GM18517 (cell line): ENCODE results near the gene RASA4.
"Not testable (repeated sequence)": the region's sequence is repeated elsewhere in the genome, so short reads cannot be mapped to it uniquely, and the experiment has no call there.

ENCODE experiments used
- ATAC-seq: cut with Tn5 transposase; IDR thresholded peaks from one replicate; pipeline ENCODE4 v1.9.1; 2021; ENCODE audit warnings: mild to moderate bottlenecking, moderate library complexity; ENCODE audit not compliant: unreplicated experiment

Gene RASA4

GRCh38 chr7:102616507-102617125, at the start of gene RASA4:
TSS of gene RASA4 (minus strand) at chr7:102616756. CDS start at chr7:102616689, 67 bp downstream.
- peak; percentile 38 for ATAC-seq

GRCh38 chr7:102664765-102665164, 48.2 kb upstream of the RASA4 start:
- ATAC-seq, result not testable (repeated sequence)

- ATAC-seq, result not testable (repeated sequence)
Measured at GRCh38 chr7:102649924-102650323, 33.4 kb upstream of the RASA4 start, which contains the start of gene SPDYE2B. TSS of gene SPDYE2B (plus strand) at chr7:102650319. CDS start at chr7:102652349, 2,030 bp downstream.

GRCh38 chr7:102647813-102648212, 31.3 kb upstream of the RASA4 start:
- not testable (repeated sequence) for ATAC-seq

- not testable (repeated sequence) for ATAC-seq
Measured at GRCh38 chr7:102643404-102643803, 26.8 kb upstream of the RASA4 start.

GRCh38 chr7:102642691-102643090, 26.1 kb upstream of the RASA4 start, which contains the start of gene UPK3BL1:
TSS of gene UPK3BL1 (minus strand) at chr7:102642791. CDS start at chr7:102642741, 50 bp downstream.
- ATAC-seq, result not testable (repeated sequence)

- ATAC-seq, result not testable (repeated sequence)
Measured at GRCh38 chr7:102638848-102639247, 22.3 kb upstream of the RASA4 start.

GRCh38 chr7:102636956-102637355, 20.4 kb upstream of the RASA4 start:
- ATAC-seq, result not testable (repeated sequence)

GRCh38 chr7:102635354-102635753, 18.8 kb upstream of the RASA4 start:
- ATAC-seq, result not testable (repeated sequence)

- ATAC-seq, result not testable (repeated sequence)
Measured at GRCh38 chr7:102634299-102634698, 17.7 kb upstream of the RASA4 start.

GRCh38 chr7:102630622-102631021, 14.1 kb upstream of the RASA4 start:
- not testable (repeated sequence) for ATAC-seq

GRCh38 chr7:102627271-102627904, 10.8 kb upstream of the RASA4 start:
- not testable (repeated sequence) for ATAC-seq

- not testable (repeated sequence) for ATAC-seq
Measured at GRCh38 chr7:102618122-102618521, 1.6 kb upstream of the RASA4 start.

GRCh38 chr7:102615930-102616329, 626 bp downstream of the RASA4 start:
- not testable (repeated sequence) for ATAC-seq

GRCh38 chr7:102614873-102615272, 1.7 kb downstream of the RASA4 start:
- ATAC-seq, result not testable (repeated sequence)

- peak; percentile 22 for ATAC-seq
Measured at GRCh38 chr7:102614346-102614697, 2.2 kb downstream of the RASA4 start.

- peak; percentile 64 for ATAC-seq
Measured at GRCh38 chr7:102613575-102614345, 2.8 kb downstream of the RASA4 start.

- not testable (repeated sequence) for ATAC-seq
Measured at GRCh38 chr7:102611675-102612325, 4.8 kb downstream of the RASA4 start.

GRCh38 chr7:102611013-102611674, 5.4 kb downstream of the RASA4 start:
- peak; percentile 23 for ATAC-seq

GRCh38 chr7:102610441-102610840, 6.1 kb downstream of the RASA4 start:
- not testable (repeated sequence) for ATAC-seq
